ENCODE measurements around the gene GPC6.

GPC6 gene

GRCh38 chr13:93226623-93227279 lies at the start of gene GPC6:
Gene GPC6 (plus strand): TSS chr13:93226807.
- Mint-ChIP-seq H3K4me3 (peak within 1 kb of the TSS; percentile 98), H3K9me3 (peaks cover 11% of the 10 kb centered on the region), H3K27ac (peak within 1 kb of the TSS; percentile 98), H3K27me3 (ENCODE audit: low read depth, poor library complexity) (no peaks in the 10 kb centered on the region), H3K36me3 (ENCODE audit: low read depth) (peaks cover 7% of the 10 kb centered on the region), H3K4me1 (peaks cover 61% of the 10 kb centered on the region)
- peak; percentile 70 for DNase-seq
- TF ChIP-seq, protein P1, sequence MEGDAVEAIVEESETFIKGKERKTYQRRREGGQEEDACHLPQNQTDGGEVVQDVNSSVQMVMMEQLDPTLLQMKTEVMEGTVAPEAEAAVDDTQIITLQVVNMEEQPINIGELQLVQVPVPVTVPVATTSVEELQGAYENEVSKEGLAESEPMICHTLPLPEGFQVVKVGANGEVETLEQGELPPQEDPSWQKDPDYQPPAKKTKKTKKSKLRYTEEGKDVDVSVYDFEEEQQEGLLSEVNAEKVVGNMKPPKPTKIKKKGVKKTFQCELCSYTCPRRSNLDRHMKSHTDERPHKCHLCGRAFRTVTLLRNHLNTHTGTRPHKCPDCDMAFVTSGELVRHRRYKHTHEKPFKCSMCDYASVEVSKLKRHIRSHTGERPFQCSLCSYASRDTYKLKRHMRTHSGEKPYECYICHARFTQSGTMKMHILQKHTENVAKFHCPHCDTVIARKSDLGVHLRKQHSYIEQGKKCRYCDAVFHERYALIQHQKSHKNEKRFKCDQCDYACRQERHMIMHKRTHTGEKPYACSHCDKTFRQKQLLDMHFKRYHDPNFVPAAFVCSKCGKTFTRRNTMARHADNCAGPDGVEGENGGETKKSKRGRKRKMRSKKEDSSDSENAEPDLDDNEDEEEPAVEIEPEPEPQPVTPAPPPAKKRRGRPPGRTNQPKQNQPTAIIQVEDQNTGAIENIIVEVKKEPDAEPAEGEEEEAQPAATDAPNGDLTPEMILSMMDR (IDR thresholded peaks at IDR 0.05), result no peak

DNA sequence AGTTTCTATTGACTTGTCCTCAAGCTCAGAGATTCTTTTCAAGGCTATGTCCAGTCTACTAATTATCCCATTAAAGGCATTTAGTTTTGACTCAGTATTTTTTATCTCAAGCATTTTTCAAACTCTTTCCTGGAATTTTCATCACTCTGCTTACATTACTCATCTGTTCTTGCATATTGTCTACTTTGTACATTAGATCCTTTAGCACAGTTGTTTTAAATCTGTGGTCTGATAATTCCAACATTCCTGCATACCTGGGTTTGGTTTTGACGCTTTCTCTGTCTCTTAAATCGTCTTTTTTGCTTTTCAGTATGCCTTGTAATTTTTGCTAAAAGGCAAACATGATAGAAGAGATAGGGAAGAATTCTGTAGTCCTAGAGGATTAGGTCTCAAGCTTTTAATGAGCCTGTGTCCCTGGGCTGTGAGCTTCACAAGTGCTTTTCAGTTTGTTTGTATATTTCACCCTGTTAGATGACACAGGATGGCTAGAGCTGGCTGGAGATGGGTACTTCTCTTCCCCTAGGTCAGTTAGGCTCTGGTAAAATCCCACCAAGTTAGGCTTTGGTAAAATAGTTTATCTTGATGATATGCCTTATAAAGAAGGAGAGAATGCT lies 46.1 kb upstream of the GPC6 start:
- no peaks in the 10 kb centered on the region for H3K27me3 Mint-ChIP-seq (ENCODE audit: low read depth, poor library complexity)
- TF ChIP-seq, protein P1 (IDR thresholded peaks at IDR 0.05), result no peak
- H3K9me3 Mint-ChIP-seq, result peaks cover 4% of the 10 kb centered on the region
- no peak overlapping the region for H3K27ac Mint-ChIP-seq
- no peaks in the 10 kb centered on the region for H3K36me3 Mint-ChIP-seq (ENCODE audit: low read depth)
- no peak for DNase-seq
- no peak overlapping the region for H3K4me3 Mint-ChIP-seq
- no peaks in the 10 kb centered on the region for H3K4me1 Mint-ChIP-seq

DNA sequence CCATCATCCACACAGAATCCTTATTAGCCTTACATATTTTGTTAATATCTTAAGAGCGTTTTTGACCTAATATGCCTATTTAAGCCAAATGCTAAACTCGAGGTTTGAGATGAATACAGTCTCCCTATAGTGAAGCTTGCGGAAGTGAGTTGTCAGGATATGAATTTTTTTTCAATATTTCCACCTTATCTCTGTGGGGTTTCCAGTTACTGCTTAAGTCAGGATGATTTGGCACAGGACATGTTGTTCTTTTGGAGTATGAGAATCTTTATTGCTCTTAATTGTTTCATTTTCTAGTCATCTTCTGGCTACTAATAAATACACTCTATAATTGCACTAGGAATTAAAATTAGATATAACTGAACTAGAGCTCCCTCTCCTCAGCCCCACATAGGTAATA lies 44.2 kb upstream of the GPC6 start:
- no peak overlapping the region for H3K27ac Mint-ChIP-seq

DNA sequence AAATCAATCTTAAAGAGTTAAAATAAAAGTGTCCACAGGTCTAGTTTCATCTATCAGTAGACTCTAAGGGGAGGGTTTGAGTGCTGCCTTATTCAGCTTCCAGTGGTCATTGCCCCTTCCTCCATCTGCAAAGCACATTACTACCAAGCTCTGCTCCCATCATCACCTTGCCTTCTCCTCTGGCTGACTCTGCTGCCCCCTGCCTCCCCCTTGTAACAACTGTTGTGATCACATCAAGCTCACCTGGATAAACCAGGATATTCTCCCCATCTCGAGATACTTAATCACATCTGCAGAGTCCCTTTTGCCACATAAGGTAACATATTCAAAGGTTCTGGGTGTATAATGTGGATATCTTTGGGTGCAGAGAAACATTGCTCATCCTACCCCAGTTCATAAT lies 43.3 kb upstream of the GPC6 start:
- H3K9me3 Mint-ChIP-seq, result no peaks in the 10 kb centered on the region
- H3K4me1 Mint-ChIP-seq, result no peaks in the 10 kb centered on the region
- no peaks in the 10 kb centered on the region for H3K27me3 Mint-ChIP-seq (ENCODE audit: low read depth, poor library complexity)
- no peak overlapping the region for H3K4me3 Mint-ChIP-seq
- H3K27ac Mint-ChIP-seq, result no peak overlapping the region
- no peaks in the 10 kb centered on the region for H3K36me3 Mint-ChIP-seq (ENCODE audit: low read depth)
- no peak for DNase-seq
- TF ChIP-seq, protein P1 (IDR thresholded peaks at IDR 0.05), result no peak

More for the DNA sequence above, 44.2 kb upstream of the GPC6 start:
- no peak for DNase-seq
- TF ChIP-seq, protein P1 (IDR thresholded peaks at IDR 0.05), result no peak
- Mint-ChIP-seq H3K27me3 (ENCODE audit: low read depth, poor library complexity) (no peaks in the 10 kb centered on the region), H3K4me1 (no peaks in the 10 kb centered on the region), H3K9me3 (no peaks in the 10 kb centered on the region), H3K36me3 (ENCODE audit: low read depth) (no peaks in the 10 kb centered on the region), H3K4me3 (no peak overlapping the region)

GRCh38 chr13:93190006-93190405 lies 36.6 kb upstream of the GPC6 start:
- Mint-ChIP-seq H3K4me3 (no peak overlapping the region), H3K27ac (no peak overlapping the region), H3K27me3 (ENCODE audit: low read depth, poor library complexity) (no peaks in the 10 kb centered on the region), H3K4me1 (no peaks in the 10 kb centered on the region), H3K9me3 (peaks cover 28% of the 10 kb centered on the region), H3K36me3 (ENCODE audit: low read depth) (peaks cover 5% of the 10 kb centered on the region)
- TF ChIP-seq, protein P1 (IDR thresholded peaks at IDR 0.05), result no peak
- no peak for DNase-seq

DNA sequence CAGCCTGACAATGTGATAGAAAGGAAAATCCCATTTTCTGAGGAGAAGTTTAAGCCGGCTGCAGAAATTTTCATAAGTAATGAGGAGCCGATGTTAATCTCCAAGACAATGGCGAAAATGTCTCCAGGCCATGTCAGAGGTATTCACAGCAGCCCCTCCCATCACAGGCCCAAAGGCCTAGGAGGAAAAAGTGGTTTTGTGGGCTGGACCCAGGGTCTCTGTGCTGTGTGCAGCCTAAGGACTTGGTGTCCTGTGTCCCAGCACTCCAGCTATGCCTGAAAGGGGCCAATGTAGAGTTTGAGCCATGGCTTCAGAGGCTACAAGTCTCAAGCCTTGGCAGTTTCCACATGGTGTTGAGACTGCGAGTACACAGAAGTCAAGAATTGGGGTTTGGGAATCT lies 32.9 kb upstream of the GPC6 start:
- peaks cover 5% of the 10 kb centered on the region for H3K36me3 Mint-ChIP-seq (ENCODE audit: low read depth)
- H3K4me3 Mint-ChIP-seq, result no peak overlapping the region
- H3K4me1 Mint-ChIP-seq, result no peaks in the 10 kb centered on the region
- H3K27me3 Mint-ChIP-seq (ENCODE audit: low read depth, poor library complexity), result no peaks in the 10 kb centered on the region
- TF ChIP-seq, protein P1 (IDR thresholded peaks at IDR 0.05), result no peak
- DNase-seq, result no peak
- peaks cover 42% of the 10 kb centered on the region for H3K9me3 Mint-ChIP-seq
- H3K27ac Mint-ChIP-seq, result no peak overlapping the region

All from nephron progenitor cell (in vitro differentiated cells).